ENCODE data around the gene ZNF281.
A peak's percentile ranks its signal among the peaks of the same experiment; 100 is the strongest.

Gene ZNF281, protein sequence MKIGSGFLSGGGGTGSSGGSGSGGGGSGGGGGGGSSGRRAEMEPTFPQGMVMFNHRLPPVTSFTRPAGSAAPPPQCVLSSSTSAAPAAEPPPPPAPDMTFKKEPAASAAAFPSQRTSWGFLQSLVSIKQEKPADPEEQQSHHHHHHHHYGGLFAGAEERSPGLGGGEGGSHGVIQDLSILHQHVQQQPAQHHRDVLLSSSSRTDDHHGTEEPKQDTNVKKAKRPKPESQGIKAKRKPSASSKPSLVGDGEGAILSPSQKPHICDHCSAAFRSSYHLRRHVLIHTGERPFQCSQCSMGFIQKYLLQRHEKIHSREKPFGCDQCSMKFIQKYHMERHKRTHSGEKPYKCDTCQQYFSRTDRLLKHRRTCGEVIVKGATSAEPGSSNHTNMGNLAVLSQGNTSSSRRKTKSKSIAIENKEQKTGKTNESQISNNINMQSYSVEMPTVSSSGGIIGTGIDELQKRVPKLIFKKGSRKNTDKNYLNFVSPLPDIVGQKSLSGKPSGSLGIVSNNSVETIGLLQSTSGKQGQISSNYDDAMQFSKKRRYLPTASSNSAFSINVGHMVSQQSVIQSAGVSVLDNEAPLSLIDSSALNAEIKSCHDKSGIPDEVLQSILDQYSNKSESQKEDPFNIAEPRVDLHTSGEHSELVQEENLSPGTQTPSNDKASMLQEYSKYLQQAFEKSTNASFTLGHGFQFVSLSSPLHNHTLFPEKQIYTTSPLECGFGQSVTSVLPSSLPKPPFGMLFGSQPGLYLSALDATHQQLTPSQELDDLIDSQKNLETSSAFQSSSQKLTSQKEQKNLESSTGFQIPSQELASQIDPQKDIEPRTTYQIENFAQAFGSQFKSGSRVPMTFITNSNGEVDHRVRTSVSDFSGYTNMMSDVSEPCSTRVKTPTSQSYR

DNA sequence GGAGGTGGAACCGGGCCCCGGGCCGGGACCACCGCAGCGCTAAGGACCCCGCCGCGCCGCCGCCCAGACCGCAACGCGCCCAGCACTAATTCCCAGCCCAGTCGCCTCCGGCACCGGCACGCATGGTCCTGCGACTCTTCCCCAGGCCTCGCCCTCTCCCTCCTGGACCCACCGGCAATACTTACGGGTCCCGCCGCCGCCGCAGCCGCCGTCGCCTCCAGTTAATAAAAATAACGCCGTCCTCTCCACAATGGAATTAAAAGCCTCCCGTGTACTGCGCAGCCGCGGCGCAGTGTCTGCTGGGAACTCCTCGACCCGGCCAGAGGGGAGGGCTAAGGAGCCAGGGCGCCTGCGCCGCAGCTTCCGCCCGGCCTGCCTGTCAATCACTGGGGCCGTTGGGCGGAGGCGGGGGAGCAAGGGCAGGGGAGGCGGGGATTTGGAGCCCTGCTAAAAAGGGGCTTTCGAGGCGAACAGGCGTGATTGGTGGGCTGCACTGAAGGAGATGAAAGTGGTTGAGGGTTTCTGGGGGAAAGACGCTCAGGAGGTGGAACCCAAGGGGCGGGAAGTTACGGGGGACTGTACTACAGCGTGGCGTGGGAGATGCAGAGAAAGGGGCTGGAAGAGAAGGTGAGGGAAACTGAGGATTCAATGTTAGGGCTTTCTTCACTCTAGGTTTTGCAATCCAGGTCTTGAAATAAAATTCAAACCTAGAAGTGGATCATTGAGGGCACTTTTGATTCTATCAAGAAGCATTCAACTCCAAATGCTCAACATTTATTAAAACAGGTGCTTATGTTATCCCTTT is at the start of gene ZNF281:
ZNF281 (minus strand) TSS at position 276 of the 805 bp plus-strand sequence. CDS start 331 bp downstream, outside the sequence.
- peak; percentile 95 for DNase-seq (ENCODE audit: low read depth)
- H3K4me3 ChIP-seq (ENCODE audit: low read length), result peak within 1 kb of the TSS; percentile 76
- TF ChIP-seq, protein P1, sequence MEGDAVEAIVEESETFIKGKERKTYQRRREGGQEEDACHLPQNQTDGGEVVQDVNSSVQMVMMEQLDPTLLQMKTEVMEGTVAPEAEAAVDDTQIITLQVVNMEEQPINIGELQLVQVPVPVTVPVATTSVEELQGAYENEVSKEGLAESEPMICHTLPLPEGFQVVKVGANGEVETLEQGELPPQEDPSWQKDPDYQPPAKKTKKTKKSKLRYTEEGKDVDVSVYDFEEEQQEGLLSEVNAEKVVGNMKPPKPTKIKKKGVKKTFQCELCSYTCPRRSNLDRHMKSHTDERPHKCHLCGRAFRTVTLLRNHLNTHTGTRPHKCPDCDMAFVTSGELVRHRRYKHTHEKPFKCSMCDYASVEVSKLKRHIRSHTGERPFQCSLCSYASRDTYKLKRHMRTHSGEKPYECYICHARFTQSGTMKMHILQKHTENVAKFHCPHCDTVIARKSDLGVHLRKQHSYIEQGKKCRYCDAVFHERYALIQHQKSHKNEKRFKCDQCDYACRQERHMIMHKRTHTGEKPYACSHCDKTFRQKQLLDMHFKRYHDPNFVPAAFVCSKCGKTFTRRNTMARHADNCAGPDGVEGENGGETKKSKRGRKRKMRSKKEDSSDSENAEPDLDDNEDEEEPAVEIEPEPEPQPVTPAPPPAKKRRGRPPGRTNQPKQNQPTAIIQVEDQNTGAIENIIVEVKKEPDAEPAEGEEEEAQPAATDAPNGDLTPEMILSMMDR (IDR thresholded peaks at IDR 0.05; ENCODE audit: insufficient read depth, low read depth, low read length, missing control alignments), result no peak

DNA sequence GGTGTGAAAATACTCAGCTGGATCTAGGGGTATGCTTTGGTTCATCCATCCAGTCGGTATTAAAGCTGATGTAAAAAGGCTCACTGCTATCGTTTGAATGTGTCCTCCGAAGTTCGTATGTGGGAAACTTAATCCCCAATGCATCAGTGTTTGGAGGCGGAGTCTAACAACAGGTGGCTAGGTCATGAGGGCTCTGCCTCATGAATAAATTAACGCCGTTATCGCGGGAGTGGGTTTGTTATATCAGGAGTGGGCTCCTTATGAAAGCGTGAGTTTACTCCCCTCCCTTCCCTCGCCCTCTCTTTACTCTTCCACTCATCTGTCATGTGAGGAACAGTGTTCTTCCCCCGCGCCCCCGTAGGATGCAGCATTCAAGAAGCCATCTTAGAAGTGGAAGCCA is 48.9 kb upstream of the ZNF281 start:
- DNase-seq (ENCODE audit: low read depth), result no peak
- no peak overlapping the region for H3K4me3 ChIP-seq (ENCODE audit: low read length)
- TF ChIP-seq, protein P1 (IDR thresholded peaks at IDR 0.05; ENCODE audit: insufficient read depth, low read depth, low read length, missing control alignments), result no peak

DNA sequence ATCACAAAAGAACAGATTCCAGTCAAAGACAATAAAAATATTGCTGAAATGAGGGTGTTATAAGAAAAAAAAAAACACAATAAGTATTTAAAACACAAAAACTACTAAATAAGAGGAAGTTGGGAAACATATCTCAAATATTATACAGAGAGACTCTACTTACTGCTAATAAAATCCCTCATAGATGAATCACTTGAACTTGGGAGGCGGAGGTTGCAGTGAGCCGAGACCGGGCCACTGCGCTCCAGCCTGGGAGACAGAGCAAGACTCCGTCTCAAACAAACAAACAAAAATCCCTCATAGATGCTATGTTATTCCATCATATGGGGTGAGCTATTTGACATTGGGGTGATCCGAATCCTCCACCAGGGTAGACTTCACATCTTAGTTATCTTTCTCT is 48.0 kb upstream of the ZNF281 start:
- DNase-seq (ENCODE audit: low read depth), result no peak
- H3K4me3 ChIP-seq (ENCODE audit: low read length), result no peak overlapping the region
- TF ChIP-seq, protein P1 (IDR thresholded peaks at IDR 0.05; ENCODE audit: insufficient read depth, low read depth, low read length, missing control alignments), result no peak

DNA sequence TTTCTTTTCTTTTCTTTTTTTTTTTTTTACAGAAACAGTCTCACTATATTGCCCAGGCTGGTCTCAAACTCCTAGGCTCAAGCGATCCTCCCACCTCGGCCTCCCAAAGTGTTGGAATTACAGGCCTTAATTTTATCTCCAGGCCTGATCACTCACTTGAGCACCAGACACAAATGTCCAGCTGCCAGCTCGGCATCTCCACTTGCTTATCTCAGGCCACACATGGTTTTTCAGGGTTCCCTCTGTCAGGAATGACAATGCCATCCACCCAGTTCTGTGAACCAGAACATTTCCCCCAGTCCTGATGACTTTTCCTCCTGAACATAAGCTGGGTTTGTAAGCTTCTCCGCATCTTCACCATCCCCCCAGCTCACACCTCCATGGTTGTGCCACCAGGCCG is 44.6 kb upstream of the ZNF281 start:
- no peak for DNase-seq (ENCODE audit: low read depth)
- TF ChIP-seq, protein P1 (IDR thresholded peaks at IDR 0.05; ENCODE audit: insufficient read depth, low read depth, low read length, missing control alignments), result no peak
- no peak overlapping the region for H3K4me3 ChIP-seq (ENCODE audit: low read length)

DNA sequence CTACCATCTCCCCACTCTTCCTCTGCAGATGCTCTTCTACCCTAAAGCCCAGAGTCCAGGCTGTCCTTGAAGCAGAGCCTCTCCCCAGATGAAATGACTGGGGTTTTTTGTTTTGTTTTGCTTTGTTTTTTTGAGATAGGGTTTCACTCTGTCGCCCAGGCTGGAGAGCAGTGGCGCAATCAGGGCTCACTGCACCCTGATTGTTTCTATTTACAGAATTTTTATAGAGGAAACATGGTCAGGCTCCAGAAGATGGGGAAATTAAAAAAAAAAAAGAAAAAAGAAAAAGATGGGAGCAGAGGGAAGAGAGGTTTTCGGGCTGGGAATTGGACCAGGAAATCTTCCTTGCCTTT is 43.7 kb upstream of the ZNF281 start:
- TF ChIP-seq, protein P1 (IDR thresholded peaks at IDR 0.05; ENCODE audit: insufficient read depth, low read depth, low read length, missing control alignments), result no peak
- no peak for DNase-seq (ENCODE audit: low read depth)
- H3K4me3 ChIP-seq (ENCODE audit: low read length), result no peak overlapping the region

DNA sequence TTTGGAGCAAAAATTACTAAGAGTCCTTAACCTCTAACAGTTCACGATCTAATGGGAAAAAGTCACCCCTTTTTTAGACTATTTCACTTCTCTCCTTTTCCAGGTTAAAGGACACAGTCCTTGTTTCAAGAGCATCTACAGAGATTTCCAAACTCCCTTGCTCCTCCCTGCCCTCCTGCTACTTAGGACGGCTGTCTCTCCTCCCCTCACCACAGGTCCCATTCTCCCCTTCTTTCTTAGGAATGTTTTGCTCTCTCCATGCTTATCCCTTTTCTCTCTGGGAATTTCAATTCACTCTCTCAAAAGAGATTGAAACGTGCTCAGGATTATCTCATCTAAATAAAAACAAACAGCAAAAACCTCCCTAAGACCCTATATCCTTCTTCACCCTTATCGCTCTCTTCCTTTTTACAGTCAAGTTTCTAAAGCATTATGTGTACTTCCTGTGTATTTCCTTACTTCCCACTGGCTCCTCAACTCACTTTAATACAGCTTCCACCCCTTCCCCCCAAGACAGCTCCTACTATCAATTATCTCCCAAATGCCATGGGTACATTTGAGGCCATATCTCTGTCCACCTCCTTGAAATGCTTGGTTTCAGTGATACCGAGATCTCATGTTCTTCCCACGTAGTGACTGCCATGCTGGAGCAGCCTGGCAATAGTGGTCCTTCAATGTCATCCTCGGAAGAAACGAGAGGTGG is 43.2 kb upstream of the ZNF281 start:
- no peak for DNase-seq (ENCODE audit: low read depth)
- TF ChIP-seq, protein P1 (IDR thresholded peaks at IDR 0.05; ENCODE audit: insufficient read depth, low read depth, low read length, missing control alignments), result no peak
- H3K4me3 ChIP-seq (ENCODE audit: low read length), result no peak overlapping the region

Measured in epithelial cell of esophagus (primary cell).